Renal pelvis (tissue), 4 donors: ENCODE data around the gene UBE2D2. TPM values are rescaled to one million over a fixed set of nuclear protein-coding genes. Genes with fewer than 3 reads are reported as not detected.
"Not testable (repeated sequence)": the region's sequence is repeated elsewhere in the genome, so short reads cannot be mapped to it uniquely, and the experiment has no call there.

Source experiments
- DNase-seq: peaks from one replicate; pipeline ENCODE4 v3.0.0-alpha.2; 2013
- polyA plus RNA-seq, 3 donors: library from polyadenylated mRNA; unstranded; fragments of 120-200 nt; gene quantifications; one replicate each; pipeline ENCODE4 v1.2.1, GENCODE V29; 2013; ENCODE audit not compliant: insufficient read length in 3 of 3

The UBE2D2 gene
- polyA plus RNA-seq, 3 donors, result 138 to 149 (median 141) TPM

GRCh38 chr5:139574641-139575312, 13.6 kb downstream of the UBE2D2 start:
- DNase-seq, result no peak

- DNase-seq, result no peak
Measured at GRCh38 chr5:139575313-139575646, 14.1 kb downstream of the UBE2D2 start.

- no peak for DNase-seq
Measured at GRCh38 chr5:139575751-139576150, 14.6 kb downstream of the UBE2D2 start.

GRCh38 chr5:139577689-139578290, 16.7 kb downstream of the UBE2D2 start:
- DNase-seq, result no peak

- no peak for DNase-seq
Measured at GRCh38 chr5:139578325-139578724, 17.2 kb downstream of the UBE2D2 start.

GRCh38 chr5:139582181-139582580, 21.0 kb downstream of the UBE2D2 start:
- DNase-seq, result not testable (repeated sequence)

- DNase-seq, result no peak
Measured at GRCh38 chr5:139584137-139584536, 23.0 kb downstream of the UBE2D2 start.

- DNase-seq, result not testable (repeated sequence)
Measured at GRCh38 chr5:139588116-139588515, 27.0 kb downstream of the UBE2D2 start.

- no peak for DNase-seq
Measured at GRCh38 chr5:139588962-139589361, 27.8 kb downstream of the UBE2D2 start.

GRCh38 chr5:139592289-139592688, 31.1 kb downstream of the UBE2D2 start:
- no peak for DNase-seq

- not testable (repeated sequence) for DNase-seq
Measured at GRCh38 chr5:139593076-139593475, 31.9 kb downstream of the UBE2D2 start.

- no peak for DNase-seq
Measured at GRCh38 chr5:139593716-139594319, 32.7 kb downstream of the UBE2D2 start.

- no peak for DNase-seq
Measured at GRCh38 chr5:139597134-139597533, 36.0 kb downstream of the UBE2D2 start.

GRCh38 chr5:139598601-139598965, 37.4 kb downstream of the UBE2D2 start:
- DNase-seq, result not testable (repeated sequence)

GRCh38 chr5:139600336-139600949, 39.3 kb downstream of the UBE2D2 start:
- no peak for DNase-seq

GRCh38 chr5:139601429-139601828, 40.3 kb downstream of the UBE2D2 start:
- no peak for DNase-seq

- not testable (repeated sequence) for DNase-seq
Measured at GRCh38 chr5:139601948-139602347, 40.8 kb downstream of the UBE2D2 start.

- no peak for DNase-seq
Measured at GRCh38 chr5:139605887-139606286, 44.7 kb downstream of the UBE2D2 start.

- no peak for DNase-seq
Measured at GRCh38 chr5:139611703-139612584, 50.8 kb downstream of the UBE2D2 start.

- DNase-seq, result no peak
Measured at GRCh38 chr5:139619861-139620260, 58.7 kb downstream of the UBE2D2 start.

GRCh38 chr5:139625398-139625797, 64.3 kb downstream of the UBE2D2 start:
- not testable (repeated sequence) for DNase-seq

GRCh38 chr5:139630855-139631254, 69.7 kb downstream of the UBE2D2 start:
- no peak for DNase-seq
